HL-60 (cell line): ENCODE data around the gene IGF2BP3.

Source experiments
- POLR2AphosphoS5 ChIP-seq: IDR thresholded peaks from 2 replicates; pipeline ENCODE4 v1.6.1; 2012; ENCODE audit warnings: low read depth
- TF ChIP-seq, protein P1 (sequence below): IDR thresholded peaks from one replicate; pipeline ENCODE4 v1.5.1; 2011; ENCODE audit warnings: low read length, control low read depth, inconsistent platforms; ENCODE audit not compliant: insufficient read depth
- TF ChIP-seq, protein P2 (sequence below): IDR thresholded peaks from 2 replicates; pipeline ENCODE4 v1.6.1; 2012; ENCODE audit warnings: low read depth; ENCODE audit not compliant: insufficient replicate concordance

DNA sequence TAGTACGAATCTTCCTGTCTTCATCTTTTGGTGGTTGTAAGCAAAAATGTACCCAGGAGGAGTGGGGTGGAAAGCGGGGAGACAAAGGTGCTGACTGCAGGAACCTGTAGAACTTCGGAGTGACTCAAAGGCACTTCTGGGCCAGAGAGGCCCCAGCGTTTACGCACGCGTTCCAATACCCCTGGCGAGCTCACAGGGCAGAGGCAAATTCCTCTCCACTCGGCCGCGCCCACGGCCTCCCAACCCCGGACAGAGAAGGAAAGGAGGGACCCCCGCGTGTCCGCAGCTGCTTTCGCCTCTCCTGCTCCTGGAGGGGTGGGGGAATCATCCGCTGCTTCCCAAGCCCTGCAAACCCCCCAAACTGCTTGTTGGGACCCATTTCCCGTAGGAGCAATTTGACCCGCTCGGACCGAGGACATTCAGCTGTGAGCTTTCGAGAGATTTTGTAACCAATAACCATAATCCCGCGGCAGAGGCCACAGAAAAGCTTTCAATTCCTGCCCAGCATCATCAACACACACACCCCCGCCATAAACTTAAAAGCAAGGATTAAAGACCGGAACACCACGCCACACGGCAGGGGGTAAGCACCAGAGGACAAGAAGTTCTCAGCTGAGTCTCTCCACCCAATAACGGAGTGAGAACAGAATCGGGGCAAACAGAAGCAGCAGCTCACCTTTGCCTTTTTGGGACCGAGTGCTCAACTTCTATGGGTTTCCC, 2.3 kb downstream of the IGF2BP3 start:
- TF ChIP-seq, protein P1, sequence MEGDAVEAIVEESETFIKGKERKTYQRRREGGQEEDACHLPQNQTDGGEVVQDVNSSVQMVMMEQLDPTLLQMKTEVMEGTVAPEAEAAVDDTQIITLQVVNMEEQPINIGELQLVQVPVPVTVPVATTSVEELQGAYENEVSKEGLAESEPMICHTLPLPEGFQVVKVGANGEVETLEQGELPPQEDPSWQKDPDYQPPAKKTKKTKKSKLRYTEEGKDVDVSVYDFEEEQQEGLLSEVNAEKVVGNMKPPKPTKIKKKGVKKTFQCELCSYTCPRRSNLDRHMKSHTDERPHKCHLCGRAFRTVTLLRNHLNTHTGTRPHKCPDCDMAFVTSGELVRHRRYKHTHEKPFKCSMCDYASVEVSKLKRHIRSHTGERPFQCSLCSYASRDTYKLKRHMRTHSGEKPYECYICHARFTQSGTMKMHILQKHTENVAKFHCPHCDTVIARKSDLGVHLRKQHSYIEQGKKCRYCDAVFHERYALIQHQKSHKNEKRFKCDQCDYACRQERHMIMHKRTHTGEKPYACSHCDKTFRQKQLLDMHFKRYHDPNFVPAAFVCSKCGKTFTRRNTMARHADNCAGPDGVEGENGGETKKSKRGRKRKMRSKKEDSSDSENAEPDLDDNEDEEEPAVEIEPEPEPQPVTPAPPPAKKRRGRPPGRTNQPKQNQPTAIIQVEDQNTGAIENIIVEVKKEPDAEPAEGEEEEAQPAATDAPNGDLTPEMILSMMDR = no peak
- no peak for TF ChIP-seq POLR2AphosphoS5
- TF ChIP-seq, protein P2, sequence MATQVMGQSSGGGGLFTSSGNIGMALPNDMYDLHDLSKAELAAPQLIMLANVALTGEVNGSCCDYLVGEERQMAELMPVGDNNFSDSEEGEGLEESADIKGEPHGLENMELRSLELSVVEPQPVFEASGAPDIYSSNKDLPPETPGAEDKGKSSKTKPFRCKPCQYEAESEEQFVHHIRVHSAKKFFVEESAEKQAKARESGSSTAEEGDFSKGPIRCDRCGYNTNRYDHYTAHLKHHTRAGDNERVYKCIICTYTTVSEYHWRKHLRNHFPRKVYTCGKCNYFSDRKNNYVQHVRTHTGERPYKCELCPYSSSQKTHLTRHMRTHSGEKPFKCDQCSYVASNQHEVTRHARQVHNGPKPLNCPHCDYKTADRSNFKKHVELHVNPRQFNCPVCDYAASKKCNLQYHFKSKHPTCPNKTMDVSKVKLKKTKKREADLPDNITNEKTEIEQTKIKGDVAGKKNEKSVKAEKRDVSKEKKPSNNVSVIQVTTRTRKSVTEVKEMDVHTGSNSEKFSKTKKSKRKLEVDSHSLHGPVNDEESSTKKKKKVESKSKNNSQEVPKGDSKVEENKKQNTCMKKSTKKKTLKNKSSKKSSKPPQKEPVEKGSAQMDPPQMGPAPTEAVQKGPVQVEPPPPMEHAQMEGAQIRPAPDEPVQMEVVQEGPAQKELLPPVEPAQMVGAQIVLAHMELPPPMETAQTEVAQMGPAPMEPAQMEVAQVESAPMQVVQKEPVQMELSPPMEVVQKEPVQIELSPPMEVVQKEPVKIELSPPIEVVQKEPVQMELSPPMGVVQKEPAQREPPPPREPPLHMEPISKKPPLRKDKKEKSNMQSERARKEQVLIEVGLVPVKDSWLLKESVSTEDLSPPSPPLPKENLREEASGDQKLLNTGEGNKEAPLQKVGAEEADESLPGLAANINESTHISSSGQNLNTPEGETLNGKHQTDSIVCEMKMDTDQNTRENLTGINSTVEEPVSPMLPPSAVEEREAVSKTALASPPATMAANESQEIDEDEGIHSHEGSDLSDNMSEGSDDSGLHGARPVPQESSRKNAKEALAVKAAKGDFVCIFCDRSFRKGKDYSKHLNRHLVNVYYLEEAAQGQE = no peak
